Endothelial cell of umbilical vein (primary cell): ENCODE data around the gene BEND2. TPM values are rescaled to one million over a fixed set of nuclear protein-coding genes. Genes with fewer than 3 reads are reported as not detected.

ENCODE experiments used
- BruUV-seq: library from RNA; stranded (reverse); fragments of 400-500 nt; replicated peaks from 2 replicates; lab custom pipeline; 2021; lab: Mats Ljungman, UMichigan
- CTCF ChIA-PET: fragments of 300-600, 350-600 bp; sonication (Branson Sonifier 250); formaldehyde crosslinking; loops from one replicate; lab custom pipeline; 2021; ENCODE audit warnings: antibody characterized with exemption, inconsistent platforms; lab: Charles Lee
- POLR2A ChIA-PET: fragments of 300-600, 350-600 bp; sonication (Branson Sonifier 250); formaldehyde crosslinking; loops from one replicate; lab custom pipeline; 2021; ENCODE audit warnings: antibody characterized with exemption, inconsistent platforms; lab: Charles Lee
- DNase-seq: peaks from one replicate; pipeline ENCODE4 v3.0.0-alpha.2; 2011; ENCODE audit warnings: low read depth, low spot score
- FAIRE-seq: peaks from 2 replicates; lab custom pipeline; 2011; peaks lifted over from hg19 to GRCh38; lab: Jason Lieb, UNC
- H2AFZ ChIP-seq: 2 replicates; pipeline ENCODE4 v1.6.0; 2012; ENCODE audit warnings: low read depth, low read length, control low read depth, inconsistent platforms
- H3K27ac ChIP-seq: 2 replicates; pipeline ENCODE4 v1.5.1; 2011; ENCODE audit warnings: low read depth, mild to moderate bottlenecking, control low read depth, low read length, moderate library complexity; ENCODE audit not compliant: insufficient read depth
- H3K27me3 ChIP-seq, 2 experiments: 2 replicates each; pipeline versions ENCODE4 v1.6.0 to v1.6.1; 2011; ENCODE audit warnings: low read length in 2 of 2, mixed read lengths in 1 of 2; ENCODE audit not compliant: control insufficient read depth in 2 of 2, insufficient read depth in 2 of 2
- H3K36me3 ChIP-seq, 2 experiments: 2 replicates in 1 of 2; 3 replicates in 1 of 2; pipeline ENCODE4 v1.5.1; 2011; ENCODE audit warnings: low read length in 2 of 2, mild to moderate bottlenecking in 1 of 2, moderate library complexity in 1 of 2; ENCODE audit not compliant: control insufficient read depth in 2 of 2, insufficient read depth in 2 of 2; ENCODE audit errors: extremely low read depth in 1 of 2
- H3K4me1 ChIP-seq: 3 replicates; pipeline ENCODE4 v1.5.1; 2011; ENCODE audit warnings: mild to moderate bottlenecking, low read length; ENCODE audit not compliant: control insufficient read depth, insufficient read depth; ENCODE audit errors: extremely low read depth
- H3K4me2 ChIP-seq: 2 replicates; pipeline ENCODE4 v1.6.1; 2011; ENCODE audit warnings: low read length, control low read depth, mixed read lengths; ENCODE audit not compliant: insufficient read depth
- H3K4me3 ChIP-seq, 3 experiments: fragments of 200-600 bp in 1 of 3; sonication (generic), shearing (Covaris generic) in 1 of 3; replicated peaks in 1 of 3; 2 replicates each; pipeline ENCODE4 v1.5.1; 2011 to 2016; ENCODE audit warnings: control low read depth in 3 of 3, low read length in 3 of 3, mild to moderate bottlenecking in 2 of 3, inconsistent platforms in 1 of 3, low read depth in 1 of 3, moderate library complexity in 1 of 3; ENCODE audit not compliant: insufficient read depth in 1 of 3
- H3K79me2 ChIP-seq: 2 replicates; pipeline ENCODE4 v1.6.0; 2012; ENCODE audit warnings: low read length, inconsistent platforms; ENCODE audit not compliant: control insufficient read depth, insufficient read depth
- H3K9ac ChIP-seq: replicated peaks from 2 replicates; pipeline ENCODE3; 2011; ENCODE audit warnings: low read length, control low read depth; ENCODE audit not compliant: insufficient read depth; ENCODE audit errors: extremely low read depth
- H3K9me1 ChIP-seq: replicated peaks from 3 replicates; pipeline ENCODE4 v1.6.0; 2011; ENCODE audit warnings: mild to moderate bottlenecking, low read length; ENCODE audit not compliant: control insufficient read depth, insufficient read depth; ENCODE audit errors: extremely low read depth
- H3K9me3 ChIP-seq: replicated peaks from 2 replicates; pipeline ENCODE4 v1.5.1; 2012; ENCODE audit warnings: low read length, inconsistent platforms; ENCODE audit not compliant: control insufficient read depth, insufficient read depth
- H4K20me1 ChIP-seq: replicated peaks from 2 replicates; pipeline ENCODE3; 2011; ENCODE audit warnings: mild to moderate bottlenecking, low read length; ENCODE audit not compliant: control insufficient read depth, insufficient read depth; ENCODE audit errors: extremely low read depth
- EZH2 ChIP-seq: IDR thresholded peaks from 2 replicates; pipeline ENCODE4 v1.6.1; 2012; ENCODE audit warnings: borderline replicate concordance, low read depth, mild to moderate bottlenecking, moderate library complexity, low read length, inconsistent platforms; ENCODE audit not compliant: severe bottlenecking
- FOS ChIP-seq: IDR thresholded peaks from 2 replicates; pipeline ENCODE4 v1.6.1; 2011; ENCODE audit warnings: mild to moderate bottlenecking, low read length, moderate library complexity, borderline replicate concordance; ENCODE audit not compliant: insufficient read depth
- GATA2 ChIP-seq: IDR thresholded peaks from 2 replicates; pipeline ENCODE4 v1.7.0; 2011; ENCODE audit warnings: low read depth, mild to moderate bottlenecking, moderate library complexity, mixed read lengths, low read length; ENCODE audit not compliant: insufficient read length, insufficient read depth
- JUN ChIP-seq: IDR thresholded peaks from 2 replicates; pipeline ENCODE4 v1.6.1; 2011; ENCODE audit warnings: borderline replicate concordance, low read depth; ENCODE audit not compliant: insufficient read length, insufficient read depth
- MYC ChIP-seq: IDR thresholded peaks from one replicate; pipeline ENCODE4 v1.6.1; 2011; ENCODE audit warnings: mild to moderate bottlenecking, low read depth, low read length
- POLR2A ChIP-seq: IDR thresholded peaks from 2 replicates; pipeline ENCODE4 v1.6.1; 2012; ENCODE audit warnings: low read depth, mild to moderate bottlenecking, control low read depth, low read length
- POLR2AphosphoS5 ChIP-seq: IDR thresholded peaks from 2 replicates; pipeline ENCODE4 v1.6.1; 2012; ENCODE audit warnings: low read depth, mild to moderate bottlenecking, control low read depth, low read length, moderate library complexity; ENCODE audit not compliant: insufficient read depth
- dilution Hi-C: fragments of 300-500 bp; cut with MboI; formaldehyde crosslinking; loops from one replicate; pipeline ENCODE4 v1.15.0; 2019; ENCODE audit warnings: low sequenced_read_pairs; ENCODE audit not compliant: extremely low pct_ligation_motif_present
- intact Hi-C: fragments of 100-400 bp; cut with micrococcal nuclease; formaldehyde crosslinking; loops from one replicate; pipeline ENCODE4 v1.10.0; 2022
- polyA plus RNA-seq, 4 experiments: library from polyadenylated mRNA; depleted of rRNA in 3 of 4; stranded (reverse) in 3 of 4; unstranded in 1 of 4; fragments of >200 nt; gene quantifications; 2 replicates each; pipeline versions ENCODE4 v1.2.1 to v1.2.3, GENCODE V29; 2011 to 2012; ENCODE audit warnings: missing spikeins in 1 of 4
- total RNA-seq: library from RNA; stranded (reverse); gene quantifications from 2 replicates; pipeline ENCODE4 v1.2.3, GENCODE V29; 2021
- TF ChIP-seq, protein P1 (sequence below): IDR thresholded peaks from 2 replicates; pipeline ENCODE4 v1.6.1; 2011; ENCODE audit not compliant: insufficient read depth, insufficient read length
- TF ChIP-seq, protein P2 (sequence below), 2 donors: IDR thresholded peaks; 1 replicate in 1 of 2; 2 replicates in 1 of 2; pipeline ENCODE4 v1.5.1; 2011; ENCODE audit warnings: low read length in 2 of 2, mild to moderate bottlenecking in 2 of 2, moderate library complexity in 2 of 2, control low read depth in 1 of 2, inconsistent platforms in 1 of 2, low read depth in 1 of 2; ENCODE audit not compliant: insufficient read depth in 1 of 2; ENCODE audit errors: extremely low read depth in 1 of 2

The BEND2 gene
- total and polyA plus RNA-seq, 2 donors (not counting 3 experiments of a cell fraction or from before 2014, with no cell fraction given): not detected

DNA sequence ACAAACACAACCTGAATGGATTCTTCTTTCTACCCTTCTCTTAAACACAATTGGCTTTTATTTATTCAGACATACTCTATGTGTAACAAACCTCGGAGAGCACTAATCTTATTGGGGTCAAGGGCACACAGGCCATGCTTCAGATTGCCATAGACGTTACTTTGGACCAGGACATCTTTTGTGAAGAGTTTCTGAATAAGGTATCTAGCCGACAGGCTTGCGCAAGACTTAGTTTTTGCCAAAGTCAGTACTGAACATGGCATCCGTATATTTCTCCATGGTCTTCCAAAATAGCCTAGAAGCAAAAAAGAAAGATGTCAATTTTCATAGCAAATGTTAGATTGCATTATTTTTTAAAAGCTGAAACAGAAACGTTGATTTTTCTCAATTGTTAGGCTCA is 49.8 kb downstream of the BEND2 start:
- Histone ChIP-seq H3K4me2 (no peak overlapping the region), H3K9ac (no peak overlapping the region), H3K9me3 (no peaks in the 10 kb centered on the region), H2AFZ (no peak overlapping the region), H3K27ac (no peak overlapping the region), H3K9me1 (no peaks in the 10 kb centered on the region), H3K4me3 (no peak overlapping the region), H3K36me3 (no peaks in the 10 kb centered on the region), H3K79me2 (no peaks in the 10 kb centered on the region), H3K27me3 (no peaks in the 10 kb centered on the region), H4K20me1 (no peaks in the 10 kb centered on the region), H3K4me1 (no peaks in the 10 kb centered on the region)
- CTCF ChIA-PET: no interaction called here
- TF ChIP-seq GATA2 (no peak), FOS (no peak), JUN (no peak), POLR2AphosphoS5 (no peak), EZH2 (no peak), POLR2A (no peak), MYC (no peak)
- TF ChIP-seq, protein P1, sequence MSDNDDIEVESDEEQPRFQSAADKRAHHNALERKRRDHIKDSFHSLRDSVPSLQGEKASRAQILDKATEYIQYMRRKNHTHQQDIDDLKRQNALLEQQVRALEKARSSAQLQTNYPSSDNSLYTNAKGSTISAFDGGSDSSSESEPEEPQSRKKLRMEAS: no peak
- TF ChIP-seq, protein P2, sequence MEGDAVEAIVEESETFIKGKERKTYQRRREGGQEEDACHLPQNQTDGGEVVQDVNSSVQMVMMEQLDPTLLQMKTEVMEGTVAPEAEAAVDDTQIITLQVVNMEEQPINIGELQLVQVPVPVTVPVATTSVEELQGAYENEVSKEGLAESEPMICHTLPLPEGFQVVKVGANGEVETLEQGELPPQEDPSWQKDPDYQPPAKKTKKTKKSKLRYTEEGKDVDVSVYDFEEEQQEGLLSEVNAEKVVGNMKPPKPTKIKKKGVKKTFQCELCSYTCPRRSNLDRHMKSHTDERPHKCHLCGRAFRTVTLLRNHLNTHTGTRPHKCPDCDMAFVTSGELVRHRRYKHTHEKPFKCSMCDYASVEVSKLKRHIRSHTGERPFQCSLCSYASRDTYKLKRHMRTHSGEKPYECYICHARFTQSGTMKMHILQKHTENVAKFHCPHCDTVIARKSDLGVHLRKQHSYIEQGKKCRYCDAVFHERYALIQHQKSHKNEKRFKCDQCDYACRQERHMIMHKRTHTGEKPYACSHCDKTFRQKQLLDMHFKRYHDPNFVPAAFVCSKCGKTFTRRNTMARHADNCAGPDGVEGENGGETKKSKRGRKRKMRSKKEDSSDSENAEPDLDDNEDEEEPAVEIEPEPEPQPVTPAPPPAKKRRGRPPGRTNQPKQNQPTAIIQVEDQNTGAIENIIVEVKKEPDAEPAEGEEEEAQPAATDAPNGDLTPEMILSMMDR (IDR thresholded peaks at IDR 0.05; ENCODE audit: extremely low read depth in 1 of 2, insufficient read depth in 1 of 2, low read depth in 1 of 2, low read length in 2 of 2): no peak
- FAIRE-seq (no peak), DNase-seq (no peak)
- no TSS peak for BruUV-seq
- POLR2A ChIA-PET: no interaction called here
- dilution Hi-C loops (no loop called here), intact Hi-C loops (no loop called here)
